HG03159 (cell line): ENCODE measurements around the gene USP1.

ENCODE experiments used
- ATAC-seq: cut with Tn5 transposase; IDR thresholded peaks from one replicate; pipeline ENCODE4 v1.9.1; 2021; ENCODE audit warnings: mild to moderate bottlenecking, moderate library complexity; ENCODE audit not compliant: unreplicated experiment

USP1 gene, protein sequence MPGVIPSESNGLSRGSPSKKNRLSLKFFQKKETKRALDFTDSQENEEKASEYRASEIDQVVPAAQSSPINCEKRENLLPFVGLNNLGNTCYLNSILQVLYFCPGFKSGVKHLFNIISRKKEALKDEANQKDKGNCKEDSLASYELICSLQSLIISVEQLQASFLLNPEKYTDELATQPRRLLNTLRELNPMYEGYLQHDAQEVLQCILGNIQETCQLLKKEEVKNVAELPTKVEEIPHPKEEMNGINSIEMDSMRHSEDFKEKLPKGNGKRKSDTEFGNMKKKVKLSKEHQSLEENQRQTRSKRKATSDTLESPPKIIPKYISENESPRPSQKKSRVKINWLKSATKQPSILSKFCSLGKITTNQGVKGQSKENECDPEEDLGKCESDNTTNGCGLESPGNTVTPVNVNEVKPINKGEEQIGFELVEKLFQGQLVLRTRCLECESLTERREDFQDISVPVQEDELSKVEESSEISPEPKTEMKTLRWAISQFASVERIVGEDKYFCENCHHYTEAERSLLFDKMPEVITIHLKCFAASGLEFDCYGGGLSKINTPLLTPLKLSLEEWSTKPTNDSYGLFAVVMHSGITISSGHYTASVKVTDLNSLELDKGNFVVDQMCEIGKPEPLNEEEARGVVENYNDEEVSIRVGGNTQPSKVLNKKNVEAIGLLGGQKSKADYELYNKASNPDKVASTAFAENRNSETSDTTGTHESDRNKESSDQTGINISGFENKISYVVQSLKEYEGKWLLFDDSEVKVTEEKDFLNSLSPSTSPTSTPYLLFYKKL

GRCh38 chr1:62436466-62437272, at the start of gene USP1:
USP1 (plus strand) TSS chr1:62437049; CDS start chr1:62439868, 2,819 bp downstream.
- peak; percentile 81 for ATAC-seq

- ATAC-seq = no peak
These were observed 47.3 kb upstream of the USP1 start for GRCh38 chr1:62389531-62389930.

DNA sequence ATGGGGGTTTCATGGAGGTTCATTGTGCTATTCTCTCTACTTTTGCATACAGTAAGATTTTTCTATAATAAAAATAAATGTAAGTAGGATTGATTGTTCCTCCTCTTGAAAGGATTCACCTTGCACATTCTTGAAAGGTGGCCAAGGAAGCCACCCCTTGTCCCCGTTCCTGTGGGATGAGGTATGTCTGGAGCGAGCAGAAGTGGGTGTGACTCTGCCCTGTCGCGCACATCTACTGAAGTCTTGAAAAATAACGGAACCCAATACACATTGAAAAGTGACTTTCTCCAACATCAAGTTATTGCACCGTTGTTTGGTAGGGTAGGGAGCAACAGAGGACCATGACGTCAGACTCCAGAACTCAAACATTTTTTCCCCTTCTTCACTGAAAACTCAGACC, 46.8 kb upstream of the USP1 start:
- ATAC-seq = no peak

DNA sequence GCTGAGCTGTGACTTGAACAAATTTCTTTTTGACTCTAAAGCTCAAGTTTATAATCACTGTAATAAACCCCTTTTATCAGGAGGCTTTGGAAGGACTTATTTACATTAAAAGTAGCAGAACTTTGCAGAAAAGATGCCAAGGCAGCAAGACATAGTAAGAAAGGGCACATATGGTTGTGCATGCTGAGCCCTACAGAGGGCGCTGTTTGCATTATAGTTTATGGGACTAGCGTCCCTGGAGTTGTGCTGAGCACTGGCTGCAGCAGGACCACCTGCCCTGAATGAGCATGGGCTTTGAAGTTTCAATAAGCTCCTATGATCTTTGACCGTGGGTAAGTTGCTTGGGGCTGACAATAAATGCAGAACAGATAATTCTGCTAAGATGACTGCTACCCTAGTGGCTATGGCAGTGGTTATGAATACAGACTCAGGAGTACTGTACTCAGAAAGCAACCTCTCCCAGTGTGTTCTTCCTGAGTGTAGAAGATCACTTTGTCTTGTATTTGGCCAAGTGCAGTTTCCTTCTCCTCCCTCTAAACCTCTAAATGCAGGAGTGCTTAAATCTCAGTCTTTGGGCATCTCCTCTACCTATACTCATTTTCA, 45.4 kb upstream of the USP1 start:
- no peak for ATAC-seq

- no peak for ATAC-seq
These were observed 43.9 kb upstream of the USP1 start for GRCh38 chr1:62392951-62393350.

DNA sequence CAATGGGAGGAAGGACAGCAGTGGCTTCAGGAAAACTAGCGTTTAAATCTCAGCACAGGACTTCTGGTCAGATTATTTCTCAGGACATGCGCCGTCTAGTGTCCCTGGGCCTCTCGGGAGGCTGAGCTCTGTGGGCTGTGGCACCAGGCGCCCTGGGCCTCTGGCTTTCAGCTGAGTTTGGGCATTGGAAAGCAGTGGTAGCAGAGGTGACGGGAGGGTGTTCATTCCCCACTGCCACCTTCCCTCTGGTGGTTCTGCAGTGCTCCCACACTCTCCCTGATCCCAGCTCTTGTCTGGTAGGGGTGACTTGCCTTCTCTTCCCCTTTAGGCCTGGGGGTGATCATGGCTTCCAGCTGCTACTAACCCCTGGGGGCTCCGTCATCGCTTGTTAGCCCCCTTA, 42.2 kb upstream of the USP1 start:
- no peak for ATAC-seq

- no peak for ATAC-seq
These were observed 41.6 kb upstream of the USP1 start for GRCh38 chr1:62395291-62395690.

GRCh38 chr1:62396871-62397270, 40.0 kb upstream of the USP1 start:
- no peak for ATAC-seq

DNA sequence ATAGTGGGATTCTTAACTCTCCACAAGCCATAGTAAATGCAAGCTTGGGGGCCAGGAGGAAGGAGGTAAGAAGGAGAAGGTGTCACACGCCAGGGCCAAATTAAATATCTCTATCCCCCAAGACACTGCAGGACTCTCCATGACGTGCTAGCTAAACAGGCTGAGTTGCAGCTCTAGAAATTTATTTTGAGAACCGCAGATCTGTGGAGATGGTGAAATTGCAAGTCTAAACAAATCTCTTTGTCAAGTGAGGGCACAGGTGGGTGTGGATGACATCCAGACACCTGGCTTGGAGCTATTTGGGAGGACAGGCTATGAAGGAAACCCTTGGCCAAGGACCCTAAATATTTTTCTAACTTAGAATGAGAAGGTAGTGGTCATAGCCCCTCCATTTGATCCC, 39.5 kb upstream of the USP1 start:
- no peak for ATAC-seq

GRCh38 chr1:62398377-62398776, 38.5 kb upstream of the USP1 start:
- ATAC-seq = no peak

- ATAC-seq = no peak
These were observed 35.7 kb upstream of the USP1 start for GRCh38 chr1:62401034-62401760.

DNA sequence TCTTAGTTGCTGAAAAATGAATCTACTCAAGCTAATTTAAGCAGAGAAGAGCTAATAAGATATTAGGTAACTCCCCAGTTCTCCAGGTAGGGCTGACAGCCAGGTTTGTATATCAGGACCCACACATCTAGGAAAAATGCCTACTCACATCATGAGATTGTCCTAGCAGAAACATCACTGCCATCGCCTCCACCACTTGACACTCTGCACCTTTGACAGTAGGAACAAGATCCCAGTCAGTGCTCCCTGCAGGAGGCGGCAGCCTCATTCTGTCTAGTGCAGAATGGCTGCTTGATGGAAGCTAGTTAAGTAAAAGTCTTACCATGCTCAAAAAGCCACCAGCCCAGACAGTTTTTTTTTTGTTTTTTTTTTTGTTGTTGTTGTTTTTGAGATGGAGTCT, 31.6 kb upstream of the USP1 start:
- ATAC-seq = no peak

DNA sequence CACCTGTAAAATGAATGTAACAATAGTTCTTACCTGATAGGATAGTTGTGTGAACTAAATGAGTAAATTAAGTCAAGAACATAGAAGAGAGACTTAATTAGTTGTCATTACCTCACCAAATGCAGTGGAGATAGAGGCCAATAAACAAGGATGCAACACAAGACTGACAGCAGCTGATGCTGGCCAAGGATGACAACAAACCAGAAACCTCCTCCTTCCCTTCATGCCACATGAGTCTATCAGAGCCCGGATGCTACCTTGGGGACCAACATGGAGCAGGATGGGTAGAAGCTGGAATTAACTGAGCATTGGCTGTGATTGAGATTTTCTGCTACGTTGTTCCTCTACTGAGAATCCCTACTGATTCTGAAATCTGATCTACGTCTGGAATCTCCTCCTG, 30.3 kb upstream of the USP1 start:
- no peak for ATAC-seq

GRCh38 chr1:62407398-62408009, 29.3 kb upstream of the USP1 start:
- no peak for ATAC-seq

DNA sequence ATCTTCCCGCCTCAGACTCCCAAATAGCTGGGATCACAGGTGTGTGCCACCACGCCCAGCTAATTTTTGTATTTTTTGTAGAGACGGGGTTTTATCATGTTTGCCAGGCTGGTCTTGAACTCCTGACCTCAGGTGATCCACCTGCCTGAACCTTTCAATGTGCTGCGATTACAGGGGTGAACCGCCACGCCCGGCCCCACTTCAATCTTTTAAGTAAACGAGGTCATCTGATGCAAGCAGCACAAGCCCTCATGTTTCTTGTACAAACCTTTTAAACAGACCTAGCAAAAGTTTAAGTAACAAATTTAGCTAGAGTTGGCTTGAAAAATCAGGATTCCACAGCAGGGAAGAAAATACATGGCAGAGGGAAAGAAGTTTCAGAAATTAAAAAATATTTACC, 21.2 kb upstream of the USP1 start:
- ATAC-seq = no peak

- ATAC-seq = no peak
These were observed 19.4 kb upstream of the USP1 start for GRCh38 chr1:62417351-62417999.

DNA sequence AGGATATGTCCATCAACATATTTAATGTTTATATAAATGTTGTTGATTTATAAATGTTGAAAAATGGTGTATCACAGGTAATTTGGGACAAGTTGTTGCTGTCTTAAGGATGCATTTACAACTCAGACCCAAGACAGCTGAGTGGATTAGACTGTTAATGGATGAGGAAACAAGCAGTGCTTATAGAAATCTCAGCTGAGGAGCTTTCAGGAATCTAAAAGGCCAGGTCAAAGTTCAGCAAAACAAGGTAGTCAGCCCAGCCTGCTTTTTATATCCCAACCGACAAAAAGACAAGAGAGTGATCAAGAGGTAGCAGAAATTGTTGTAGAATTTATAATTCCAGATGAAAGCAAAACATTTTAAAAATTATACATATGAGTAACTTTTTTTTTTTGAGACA, 16.6 kb upstream of the USP1 start:
- no peak for ATAC-seq

GRCh38 chr1:62423580-62424242, 13.1 kb upstream of the USP1 start:
- no peak for ATAC-seq

- no peak for ATAC-seq
These were observed 12.4 kb upstream of the USP1 start for GRCh38 chr1:62424411-62424810.
